Esophagus squamous epithelium (tissue), 4 donors: Measurements from ENCODE around the gene MYO18B.

Source experiments
- CTCF ChIP-seq, 6 experiments: fragments of 450-650 bp in 4 of 6; fragments of 200-600 bp in 2 of 6; sonication (generic) in 2 of 6; IDR thresholded peaks; one replicate each; pipeline ENCODE4 v1.5.1; 2016 to 2019; ENCODE audit warnings: antibody characterized with exemption in 6 of 6, mild to moderate bottlenecking in 4 of 6, moderate library complexity in 4 of 6
- POLR2A ChIP-seq, 4 donors: fragments of 450-650 bp; IDR thresholded peaks; one replicate each; pipeline ENCODE4 v1.6.1; 2017; ENCODE audit warnings: antibody characterized with exemption in 4 of 4, mild to moderate bottlenecking in 4 of 4, moderate library complexity in 3 of 4

GRCh38 chr22:25780673-25781072, 38.7 kb downstream of the MYO18B start:
- TF ChIP-seq POLR2A (IDR thresholded peaks at IDR 0.05): no peak
- no peak for TF ChIP-seq CTCF (IDR thresholded peaks at IDR 0.05)
